ENCODE measurements around the gene MIEF1. TPM values are rescaled to one million over a fixed set of nuclear protein-coding genes. Genes with fewer than 3 reads are reported as not detected.

Gene MIEF1
- total and polyA plus RNA-seq, 2 donors (not counting 1 experiment from before 2014, with no cell fraction given): 9.8 to 37.2 TPM

GRCh38 chr22:39453765-39454378 lies 48.2 kb upstream of the MIEF1 start:
- H3K9me3 ChIP-seq (ENCODE audit: control extremely low read depth in 1 of 3, control insufficient read depth in 2 of 3, insufficient read depth in 1 of 3, low read length in 2 of 3): no peaks in the 10 kb centered on the region
- no peak for ATAC-seq (ENCODE audit: low read depth)
- H3K4me2 ChIP-seq (replicated peaks; ENCODE audit: low read depth, low read length, poor library complexity, severe bottlenecking): no peak overlapping the region
- peak overlapping the region; percentile 76 for H3K27ac Mint-ChIP-seq
- H3K4me1 Mint-ChIP-seq: peaks cover 71% of the 10 kb centered on the region
- peaks cover 41 to 43% of the 10 kb centered on the region in 2 donors for H3K4me1 ChIP-seq (ENCODE audit: control insufficient read depth in 2 of 2, insufficient read depth in 2 of 2, low read length in 2 of 2)
- H3K4me3 Mint-ChIP-seq: no peak overlapping the region
- H2AFZ ChIP-seq (ENCODE audit: insufficient read depth, low read depth, low read length, poor library complexity, severe bottlenecking): no peak overlapping the region
- ChIA-PET CTCF (interaction anchor here (1.4 kb wide), 1 partner anchor 11 kb away, joined by 7 read pairs; no protein-coding TSS in a partner anchor), POLR2A (interaction anchor here (0.6 kb wide), 1 partner anchor 82 kb away, joined by 3 read pairs; no protein-coding TSS in a partner anchor)
- TF ChIP-seq EZH2 (IDR thresholded peaks at IDR 0.05; ENCODE audit: borderline replicate concordance, insufficient read depth, low read depth, low read length, poor library complexity, severe bottlenecking): no peak
- TF ChIP-seq, protein P1, sequence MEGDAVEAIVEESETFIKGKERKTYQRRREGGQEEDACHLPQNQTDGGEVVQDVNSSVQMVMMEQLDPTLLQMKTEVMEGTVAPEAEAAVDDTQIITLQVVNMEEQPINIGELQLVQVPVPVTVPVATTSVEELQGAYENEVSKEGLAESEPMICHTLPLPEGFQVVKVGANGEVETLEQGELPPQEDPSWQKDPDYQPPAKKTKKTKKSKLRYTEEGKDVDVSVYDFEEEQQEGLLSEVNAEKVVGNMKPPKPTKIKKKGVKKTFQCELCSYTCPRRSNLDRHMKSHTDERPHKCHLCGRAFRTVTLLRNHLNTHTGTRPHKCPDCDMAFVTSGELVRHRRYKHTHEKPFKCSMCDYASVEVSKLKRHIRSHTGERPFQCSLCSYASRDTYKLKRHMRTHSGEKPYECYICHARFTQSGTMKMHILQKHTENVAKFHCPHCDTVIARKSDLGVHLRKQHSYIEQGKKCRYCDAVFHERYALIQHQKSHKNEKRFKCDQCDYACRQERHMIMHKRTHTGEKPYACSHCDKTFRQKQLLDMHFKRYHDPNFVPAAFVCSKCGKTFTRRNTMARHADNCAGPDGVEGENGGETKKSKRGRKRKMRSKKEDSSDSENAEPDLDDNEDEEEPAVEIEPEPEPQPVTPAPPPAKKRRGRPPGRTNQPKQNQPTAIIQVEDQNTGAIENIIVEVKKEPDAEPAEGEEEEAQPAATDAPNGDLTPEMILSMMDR (IDR thresholded peaks at IDR 0.05): no peak
- no peak overlapping the region for H3K27ac ChIP-seq (ENCODE audit: low read length in 2 of 2)
- no peaks in the 10 kb centered on the region for H4K20me1 ChIP-seq (ENCODE audit: control insufficient read depth, insufficient read depth, low read length, poor library complexity, severe bottlenecking)
- no peaks in the 10 kb centered on the region for H3K36me3 ChIP-seq (replicated peaks in 1 of 2; ENCODE audit: control extremely low read depth in 1 of 2, control insufficient read depth in 1 of 2, extremely low read depth in 1 of 2, insufficient read depth in 2 of 2, low read length in 1 of 2)
- 84% methylated on average over 7 of the region's 9 CpGs for WGBS (ENCODE audit: insufficient coverage)
- no peak for DNase-seq
- peaks cover 8% of the 10 kb centered on the region for H3K79me2 ChIP-seq (ENCODE audit: control insufficient read depth, insufficient read depth, low read length)
- no peak overlapping the region for H3K4me3 ChIP-seq (ENCODE audit: control extremely low read depth in 1 of 5, extremely low read depth in 1 of 5, insufficient read depth in 1 of 5, low read depth in 2 of 5, low read length in 4 of 5)
- intact Hi-C loops (cut with micrococcal nuclease): no loop called here
- no peak overlapping the region for H3K9ac ChIP-seq (ENCODE audit: low read length)
- H3K9me3 Mint-ChIP-seq (ENCODE audit: insufficient read depth): no peaks in the 10 kb centered on the region
- peaks cover 0 to 23% (median 5%) of the 10 kb centered on the region in 4 experiments for H3K27me3 ChIP-seq (replicated peaks in 1 of 4; ENCODE audit: control extremely low read depth in 1 of 4, control insufficient read depth in 3 of 4, insufficient read depth in 4 of 4, low read length in 3 of 4)
- peaks cover 9% of the 10 kb centered on the region for H3K27me3 Mint-ChIP-seq

GRCh38 chr22:39454385-39454871 lies 47.7 kb upstream of the MIEF1 start:
- Mint-ChIP-seq H3K9me3 (ENCODE audit: insufficient read depth) (no peaks in the 10 kb centered on the region), H3K27ac (peak overlapping the region; percentile 76)

More at GRCh38 chr22:39454385-39454871, 47.7 kb upstream of the MIEF1 start:
- intact Hi-C loops (cut with micrococcal nuclease): no loop called here
- ATAC-seq (ENCODE audit: low read depth): no peak
- ChIA-PET POLR2A (interaction anchor here (0.6 kb wide), 2 partner anchors 82 to 696 kb away, joined by 3 to 4 read pairs; no protein-coding TSS in a partner anchor), CTCF (interaction anchor here (1.4 kb wide), 1 partner anchor 10 kb away, joined by 7 read pairs; no protein-coding TSS in a partner anchor)
- Histone ChIP-seq H3K27ac (ENCODE audit: low read length in 2 of 2) (no peak overlapping the region), H3K79me2 (ENCODE audit: control insufficient read depth, insufficient read depth, low read length) (peaks cover 8% of the 10 kb centered on the region), H2AFZ (ENCODE audit: insufficient read depth, low read depth, low read length, poor library complexity, severe bottlenecking) (no peak overlapping the region), H3K4me3 (ENCODE audit: control extremely low read depth in 1 of 5, extremely low read depth in 1 of 5, insufficient read depth in 1 of 5, low read depth in 2 of 5, low read length in 4 of 5) (no peak overlapping the region), H3K4me1 (ENCODE audit: control insufficient read depth in 2 of 2, insufficient read depth in 2 of 2, low read length in 2 of 2) (peaks cover 36 to 39% of the 10 kb centered on the region in 2 donors), H3K4me2 (replicated peaks; ENCODE audit: low read depth, low read length, poor library complexity, severe bottlenecking) (no peak overlapping the region), H3K9me3 (ENCODE audit: control extremely low read depth in 1 of 3, control insufficient read depth in 2 of 3, insufficient read depth in 1 of 3, low read length in 2 of 3) (no peaks in the 10 kb centered on the region), H3K27me3 (replicated peaks in 1 of 4; ENCODE audit: control extremely low read depth in 1 of 4, control insufficient read depth in 3 of 4, insufficient read depth in 4 of 4, low read length in 3 of 4) (peaks cover 0 to 23% (median 5%) of the 10 kb centered on the region in 4 experiments), H3K9ac (ENCODE audit: low read length) (no peak overlapping the region), H4K20me1 (ENCODE audit: control insufficient read depth, insufficient read depth, low read length, poor library complexity, severe bottlenecking) (no peaks in the 10 kb centered on the region), H3K36me3 (replicated peaks in 1 of 2; ENCODE audit: control extremely low read depth in 1 of 2, control insufficient read depth in 1 of 2, extremely low read depth in 1 of 2, insufficient read depth in 2 of 2, low read length in 1 of 2) (no peaks in the 10 kb centered on the region)
- DNase-seq: no peak
- no peak overlapping the region for H3K4me3 Mint-ChIP-seq
- no peak for TF ChIP-seq EZH2 (IDR thresholded peaks at IDR 0.05; ENCODE audit: borderline replicate concordance, insufficient read depth, low read depth, low read length, poor library complexity, severe bottlenecking)
- TF ChIP-seq, protein P1 (IDR thresholded peaks at IDR 0.05): no peak
- H3K4me1 Mint-ChIP-seq: peaks cover 65% of the 10 kb centered on the region
- H3K27me3 Mint-ChIP-seq: peaks cover 9% of the 10 kb centered on the region
- 79% methylated on average over 6 of the region's 7 CpGs for WGBS (ENCODE audit: insufficient coverage)

Measured in B cell (primary cell).